GM19193 (cell line): ENCODE results near the gene NPBWR2.

Source experiments
- POLR2A ChIP-seq: IDR thresholded peaks from 4 replicates; pipeline ENCODE4 v1.6.1; 2011; ENCODE audit not compliant: insufficient read depth, insufficient read length; ENCODE audit errors: extremely low read depth

Gene NPBWR2

DNA sequence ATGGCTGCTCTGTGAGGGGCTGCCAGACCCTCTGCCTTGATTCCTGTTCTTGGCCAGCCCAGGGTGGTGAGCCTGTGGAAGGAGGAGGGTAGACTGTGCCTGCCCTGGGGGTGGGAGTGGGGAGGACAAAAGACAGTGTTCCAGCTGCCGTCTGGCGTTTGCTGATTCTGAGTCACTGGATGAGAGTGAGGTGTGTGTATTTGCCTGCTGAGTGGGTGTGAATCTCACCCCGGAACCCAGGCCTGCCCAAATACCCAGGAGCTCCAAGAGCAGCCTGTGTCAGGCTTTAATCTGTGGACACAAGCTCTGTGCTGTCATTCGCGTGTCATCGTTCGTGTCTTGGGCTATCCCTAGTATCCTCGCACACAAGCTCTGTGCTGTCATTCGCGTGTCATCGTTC lies 20.6 kb downstream of the NPBWR2 start:
- no peak for TF ChIP-seq POLR2A

GRCh38 chr20:64084685-64085152 lies 22.6 kb downstream of the NPBWR2 start:
- TF ChIP-seq POLR2A = no peak

DNA sequence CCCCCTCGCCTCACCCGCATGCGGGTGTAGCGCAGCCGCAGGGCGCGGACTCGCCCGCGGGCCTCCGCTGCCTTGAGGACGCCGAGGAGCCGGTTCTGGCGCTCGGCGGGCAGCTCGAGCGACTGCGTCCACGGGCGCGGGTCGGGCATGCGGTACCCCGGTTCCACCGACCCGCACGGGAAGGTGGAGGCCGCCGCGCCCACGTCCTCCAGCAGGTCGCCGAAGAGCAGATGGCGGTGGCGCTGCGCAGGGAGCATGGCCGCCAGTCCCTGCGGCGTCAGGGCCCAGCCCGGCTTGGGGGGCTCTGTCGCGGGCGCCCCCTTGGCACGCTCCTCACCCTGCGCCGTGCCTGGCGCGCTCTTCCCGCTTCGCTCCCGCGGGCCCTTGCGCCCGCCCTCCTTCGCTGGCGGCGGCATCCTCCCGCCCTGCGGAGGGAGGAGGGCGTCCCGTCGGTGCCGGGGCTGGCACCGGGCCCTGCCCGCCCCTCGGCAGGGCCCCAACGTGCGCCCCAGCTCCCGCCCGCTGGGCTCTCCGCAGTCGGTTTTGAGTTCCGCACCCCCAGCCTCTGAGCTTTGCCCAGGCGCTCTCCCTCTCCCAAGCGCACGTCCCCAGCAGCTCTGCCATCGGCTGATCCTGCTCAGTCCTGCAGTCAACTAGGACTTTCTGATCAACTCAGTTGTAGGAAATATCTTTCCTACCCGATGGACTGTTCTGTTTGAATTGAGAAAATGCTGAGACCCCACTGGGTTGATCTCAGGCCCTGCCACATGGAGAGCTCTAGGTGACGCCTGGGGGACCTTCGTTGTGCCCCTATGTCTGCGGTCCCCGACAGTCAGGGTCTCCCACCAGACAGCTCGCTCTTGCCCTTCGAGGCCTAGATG lies 23.3 kb downstream of the NPBWR2 start, which contains the start of gene LKAAEAR1:
Gene LKAAEAR1 (minus strand): TSS at position 595 of the 881 bp plus-strand sequence. CDS start 179 bp downstream, at position 416.
- no peak for TF ChIP-seq POLR2A

DNA sequence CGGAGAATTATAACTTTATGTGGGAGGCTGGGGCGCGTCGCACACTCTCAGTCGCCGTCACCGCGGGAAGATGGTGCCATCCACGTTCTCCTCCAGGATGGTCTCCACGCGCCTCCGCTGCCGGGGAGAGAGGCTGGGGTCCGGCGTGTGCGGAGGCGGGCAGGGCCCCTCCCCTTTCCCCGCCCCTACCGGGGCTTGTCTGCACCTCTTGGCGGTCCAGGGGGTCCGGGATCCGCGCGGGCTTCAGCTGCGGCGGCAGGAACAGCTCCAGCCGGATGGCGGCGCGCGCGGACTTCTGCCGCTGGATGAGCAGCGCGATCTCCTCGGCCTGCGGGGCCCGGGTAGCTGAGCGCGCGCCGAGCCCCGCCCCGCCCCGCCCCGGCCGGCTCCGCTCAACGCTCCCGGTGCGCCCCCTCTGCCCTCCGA lies 24.0 kb downstream of the NPBWR2 start:
- TF ChIP-seq POLR2A = no peak

DNA sequence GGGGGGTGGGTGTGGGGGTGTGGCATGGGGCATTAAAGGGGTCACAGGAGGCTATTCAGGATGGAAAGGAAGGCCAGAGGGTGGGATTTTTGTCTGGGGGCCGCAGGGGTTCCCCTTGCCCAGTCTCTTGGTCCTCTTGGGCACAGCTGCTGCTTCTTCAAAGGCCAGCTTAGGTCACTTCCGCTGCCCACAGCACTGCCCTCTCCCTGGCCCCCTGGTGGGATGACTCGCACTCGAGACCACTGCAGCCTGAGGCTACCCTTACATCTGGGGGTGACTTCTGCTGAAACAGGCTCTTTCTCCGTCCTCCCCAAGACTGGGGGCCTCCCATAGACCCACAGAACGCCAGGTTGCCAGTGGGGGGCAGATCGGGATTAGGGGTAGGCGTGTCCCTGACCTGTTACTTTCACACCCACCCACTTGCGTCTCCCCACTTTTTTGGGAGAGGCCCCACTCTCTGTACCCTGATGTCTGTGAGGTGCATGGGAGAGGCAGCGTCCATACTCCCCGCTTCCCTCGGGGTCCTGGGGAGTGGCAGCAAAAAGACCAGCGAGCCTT lies 24.5 kb downstream of the NPBWR2 start:
- no peak for TF ChIP-seq POLR2A

- TF ChIP-seq POLR2A = no peak
Observed at GRCh38 chr20:64082126-64082731, 25.1 kb downstream of the NPBWR2 start.

GRCh38 chr20:64081624-64081964 lies 25.8 kb downstream of the NPBWR2 start:
- no peak for TF ChIP-seq POLR2A

DNA sequence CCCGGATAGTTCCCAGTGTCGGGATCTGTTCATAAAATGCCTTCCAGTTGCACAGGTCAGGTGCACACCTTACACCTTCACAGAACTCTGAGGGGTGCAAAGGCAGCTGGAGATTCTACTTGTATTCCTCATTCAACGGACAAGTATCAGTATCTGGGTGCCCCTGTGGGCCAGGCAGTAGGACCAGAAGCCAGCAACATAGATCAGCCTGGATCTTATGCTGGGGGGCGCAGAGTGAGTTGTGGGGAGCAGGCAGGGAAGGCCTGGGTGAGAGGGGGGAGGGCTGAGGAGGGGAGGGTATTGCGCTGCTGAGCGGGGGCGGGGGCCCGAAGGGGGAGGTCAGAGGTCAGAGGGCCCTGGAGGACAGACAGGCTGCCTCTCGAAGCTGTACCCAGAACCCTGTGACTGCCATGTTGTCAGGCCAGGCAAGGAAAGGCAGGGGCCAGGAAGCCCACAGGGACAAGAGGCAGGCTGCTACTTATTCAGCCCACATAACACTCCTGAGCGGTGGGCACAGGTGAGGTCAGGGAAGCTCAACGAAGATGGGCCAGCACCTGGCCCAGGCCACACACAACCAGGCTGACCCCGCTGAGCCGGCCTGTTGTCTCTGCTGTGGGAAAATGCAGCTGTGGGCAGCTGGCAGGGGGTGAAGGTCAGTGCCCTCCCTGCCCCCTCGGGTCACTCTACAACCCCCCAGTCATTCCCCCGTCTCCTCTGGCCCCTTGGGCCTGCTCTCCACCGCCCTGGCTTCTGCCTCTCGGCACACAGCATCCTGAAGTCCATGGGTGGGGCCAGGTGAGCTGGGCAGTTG lies 26.3 kb downstream of the NPBWR2 start:
- no peak for TF ChIP-seq POLR2A

GRCh38 chr20:64080013-64080812 lies 27.2 kb downstream of the NPBWR2 start, which contains the start of gene OPRL1:
OPRL1 (plus strand) TSS chr20:64080082; CDS start chr20:64092721, 12,639 bp downstream.
- no peak for TF ChIP-seq POLR2A

DNA sequence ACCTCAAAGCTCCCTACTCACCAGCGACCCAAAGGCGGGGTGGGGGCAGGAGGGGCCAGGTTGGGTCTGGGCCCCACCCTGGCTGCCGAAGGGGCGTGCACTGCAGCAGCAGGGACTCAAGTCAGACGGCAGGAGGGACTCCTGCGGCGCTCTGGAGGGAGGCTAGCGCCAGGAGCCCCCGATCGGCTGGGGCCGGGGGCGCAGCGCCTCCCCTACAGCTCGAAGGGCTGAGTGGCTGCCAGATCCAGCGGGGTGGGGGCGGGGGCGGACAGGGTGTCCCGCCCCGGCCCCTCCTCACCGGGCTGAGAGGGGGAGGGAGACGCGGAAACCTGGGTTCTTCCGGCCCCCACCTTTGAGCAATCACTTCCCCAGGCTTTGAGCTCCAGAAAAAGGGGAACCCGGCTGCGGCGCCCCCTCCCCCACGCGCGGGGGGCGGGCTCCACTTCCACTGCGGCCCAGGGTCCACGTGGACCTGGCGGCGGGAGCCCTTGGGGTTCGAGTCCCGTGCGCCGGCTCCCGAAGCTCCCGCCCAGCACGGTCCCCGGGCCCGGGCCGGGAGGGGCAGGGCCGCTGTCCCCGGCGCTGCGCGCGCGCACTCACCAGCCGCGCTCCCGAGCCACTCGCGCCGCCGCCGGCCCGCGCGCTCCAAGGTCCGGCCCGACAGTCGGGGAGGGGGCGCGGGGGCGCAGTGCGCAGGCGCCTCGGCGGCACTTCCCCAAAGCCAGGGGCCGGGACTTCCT lies 27.9 kb downstream of the NPBWR2 start, which contains the start of gene RGS19:
Gene RGS19 (minus strand): TSS at position 246 of the 740 bp plus-strand sequence. CDS start 2,632 bp downstream, outside the sequence.
- TF ChIP-seq POLR2A = peak; percentile 46

DNA sequence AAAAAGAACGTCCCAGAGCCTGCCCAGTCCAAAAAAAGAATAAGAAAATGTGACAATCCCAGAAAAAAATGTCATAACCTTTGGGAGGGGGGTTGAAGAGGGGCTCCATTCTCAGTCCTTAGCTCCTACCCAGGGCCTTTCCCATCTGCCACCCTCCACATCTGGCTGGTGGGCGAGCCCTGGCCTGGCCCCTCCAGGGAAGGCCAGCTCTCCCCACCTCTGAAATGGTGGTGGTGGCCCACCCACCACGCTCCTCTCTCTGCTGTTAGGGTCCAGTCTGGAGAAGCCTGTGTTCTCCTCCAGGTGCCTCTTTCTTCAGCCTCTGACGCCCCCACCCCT lies 28.5 kb downstream of the NPBWR2 start:
- no peak for TF ChIP-seq POLR2A

DNA sequence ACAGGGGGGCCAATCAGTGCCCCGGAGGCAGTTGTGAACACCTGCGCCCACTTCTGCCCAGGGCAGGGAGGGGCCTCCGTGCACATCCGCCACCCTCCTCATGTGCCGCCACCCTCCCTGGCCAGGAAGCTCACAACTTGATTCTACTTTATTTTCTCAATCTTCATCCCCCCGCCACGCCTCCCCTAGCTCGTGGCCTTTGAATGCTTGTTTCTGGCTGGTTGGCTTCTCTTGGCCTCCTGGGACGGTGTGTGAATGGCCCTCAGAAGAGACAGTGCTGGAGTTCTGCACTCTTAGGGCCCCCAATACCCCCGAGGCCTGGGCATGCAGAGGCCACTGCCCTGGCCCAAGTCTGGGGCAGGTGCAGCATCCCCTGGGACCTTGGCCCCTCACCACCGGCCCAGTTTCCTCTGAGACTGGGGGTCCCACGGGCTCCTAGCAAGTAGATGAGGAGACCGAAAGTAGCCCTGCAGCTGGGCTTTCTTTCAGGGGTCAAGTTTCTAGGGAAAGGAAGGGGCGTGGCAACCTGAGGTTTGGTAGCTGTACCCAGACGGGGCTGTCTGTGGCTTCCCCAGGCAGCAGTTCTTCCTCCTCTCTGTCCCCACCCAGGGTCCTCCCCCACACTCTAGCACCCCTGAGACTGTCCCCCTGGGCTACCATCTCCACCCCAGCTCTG lies 29.4 kb downstream of the NPBWR2 start:
- no peak for TF ChIP-seq POLR2A

DNA sequence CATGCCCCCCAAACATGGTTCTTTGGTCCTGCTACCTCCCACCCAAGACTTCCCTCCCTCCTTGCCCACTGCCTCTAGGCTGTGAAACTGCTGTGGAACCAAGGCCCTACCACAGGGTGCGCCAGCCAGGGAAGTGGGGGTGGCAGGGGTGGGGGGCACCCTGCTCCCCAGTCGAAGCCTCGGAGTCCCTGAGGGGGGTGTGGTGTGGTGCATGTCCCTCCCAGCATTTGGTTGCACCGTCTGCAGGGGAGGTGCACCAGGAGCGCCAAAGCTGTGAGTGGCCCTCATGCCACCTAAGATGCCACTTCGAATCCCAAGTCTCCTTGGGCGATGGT lies 29.9 kb downstream of the NPBWR2 start:
- no peak for TF ChIP-seq POLR2A
